Measurements from ENCODE around the gene TENM4. TPM values are rescaled to one million over a fixed set of nuclear protein-coding genes. Genes with fewer than 3 reads are reported as not detected.
"Not testable (repeated sequence)": the region's sequence is repeated elsewhere in the genome, so short reads cannot be mapped to it uniquely, and the experiment has no call there.

The TENM4 gene
- total RNA-seq, 1 donor from 2014 or later, result not detected

DNA sequence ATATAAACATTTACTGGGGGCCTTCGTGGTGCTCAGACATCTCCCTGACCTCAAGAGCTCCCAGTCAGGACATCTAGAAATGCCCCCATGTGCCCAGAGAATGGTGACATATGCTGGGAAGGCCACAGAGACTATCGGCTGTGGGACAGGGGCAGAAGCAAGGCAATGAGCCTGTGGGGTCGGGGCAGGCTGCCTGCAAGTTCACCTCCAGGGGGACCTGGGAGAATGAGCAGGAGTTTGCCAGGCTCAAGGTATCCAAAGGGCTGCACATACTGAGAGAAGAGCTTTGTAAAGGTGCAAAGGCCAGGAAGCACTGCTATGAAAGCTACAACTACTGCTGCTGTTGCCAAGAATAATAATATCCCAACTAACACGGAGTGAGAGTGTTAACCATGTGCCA is 233.9 kb downstream of the TENM4 start:
- no peaks in the 10 kb centered on the region for H3K36me3 Mint-ChIP-seq (ENCODE audit: low read depth)
- intact Hi-C loops (cut with micrococcal nuclease), result no loop called here

DNA sequence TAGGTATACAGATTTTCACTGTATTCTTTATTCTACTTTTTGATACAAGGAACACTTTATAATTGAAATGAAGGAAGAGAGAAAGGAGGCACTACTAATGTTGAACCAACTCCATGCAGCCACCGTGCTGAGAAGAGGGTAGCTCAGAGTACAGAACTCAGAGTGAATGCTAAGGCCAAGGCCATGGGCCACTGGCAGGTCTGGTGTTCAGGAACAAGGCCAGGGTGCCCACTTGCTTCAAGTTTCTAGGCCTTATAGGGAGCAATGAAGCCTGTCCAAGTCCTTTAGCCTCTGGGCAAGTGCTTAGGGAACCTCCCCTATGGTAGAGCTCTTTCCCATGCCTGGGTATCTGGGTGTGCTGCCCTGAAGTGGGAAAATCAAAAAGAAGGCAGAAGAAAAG is 235.0 kb downstream of the TENM4 start:
- intact Hi-C loops (cut with micrococcal nuclease), result no loop called here
- no peaks in the 10 kb centered on the region for H3K36me3 Mint-ChIP-seq (ENCODE audit: low read depth)
- no peak for DNase-seq
- no peak overlapping the region for H3K4me3 Mint-ChIP-seq
- peaks cover 4% of the 10 kb centered on the region for H3K4me1 Mint-ChIP-seq
- H3K27ac Mint-ChIP-seq, result no peak overlapping the region
- H3K27me3 Mint-ChIP-seq, result no peaks in the 10 kb centered on the region
- no peaks in the 10 kb centered on the region for H3K9me3 Mint-ChIP-seq

More for the DNA sequence above, 233.9 kb downstream of the TENM4 start:
- DNase-seq, result no peak
- Mint-ChIP-seq H3K9me3 (no peaks in the 10 kb centered on the region), H3K4me3 (no peak overlapping the region), H3K27me3 (no peaks in the 10 kb centered on the region), H3K27ac (no peak overlapping the region), H3K4me1 (no peaks in the 10 kb centered on the region)

DNA sequence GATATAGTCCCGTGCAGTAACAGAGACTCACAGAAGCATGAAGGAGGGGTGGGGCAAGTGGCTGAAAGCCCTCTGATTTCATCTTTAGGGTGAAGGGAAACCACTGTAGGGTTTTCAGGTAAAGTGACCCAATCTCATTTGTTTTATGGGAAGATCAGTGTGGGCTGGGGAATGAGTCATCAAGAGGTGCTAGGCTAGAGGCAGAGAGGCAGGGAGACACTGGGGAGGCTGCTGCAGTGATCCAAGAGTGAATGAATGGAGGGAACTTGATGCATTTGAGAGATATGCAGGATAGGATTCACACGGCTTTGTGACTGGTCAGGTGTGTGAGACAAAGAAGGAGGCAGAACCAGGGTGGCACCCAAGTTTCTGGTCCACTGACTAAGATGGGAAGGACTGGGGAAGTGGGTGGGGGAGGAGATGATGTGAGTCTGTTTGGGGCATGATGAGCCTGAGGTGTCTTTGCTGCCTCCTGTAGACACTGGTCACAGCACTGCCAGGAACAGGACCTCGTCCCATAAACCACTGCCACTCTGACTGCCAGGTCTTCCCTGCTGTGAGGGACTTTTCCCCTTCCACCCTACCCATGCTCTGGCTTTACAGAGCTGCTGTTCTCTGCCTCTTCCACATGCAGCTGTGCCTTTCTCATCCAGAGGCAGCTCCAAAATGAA is 239.0 kb downstream of the TENM4 start:
- Mint-ChIP-seq H3K4me1 (peaks cover 4% of the 10 kb centered on the region), H3K4me3 (no peak overlapping the region), H3K27ac (no peak overlapping the region), H3K9me3 (no peaks in the 10 kb centered on the region), H3K36me3 (ENCODE audit: low read depth) (no peaks in the 10 kb centered on the region), H3K27me3 (no peaks in the 10 kb centered on the region)
- intact Hi-C loops (cut with micrococcal nuclease), result no loop called here
- DNase-seq, result no peak

DNA sequence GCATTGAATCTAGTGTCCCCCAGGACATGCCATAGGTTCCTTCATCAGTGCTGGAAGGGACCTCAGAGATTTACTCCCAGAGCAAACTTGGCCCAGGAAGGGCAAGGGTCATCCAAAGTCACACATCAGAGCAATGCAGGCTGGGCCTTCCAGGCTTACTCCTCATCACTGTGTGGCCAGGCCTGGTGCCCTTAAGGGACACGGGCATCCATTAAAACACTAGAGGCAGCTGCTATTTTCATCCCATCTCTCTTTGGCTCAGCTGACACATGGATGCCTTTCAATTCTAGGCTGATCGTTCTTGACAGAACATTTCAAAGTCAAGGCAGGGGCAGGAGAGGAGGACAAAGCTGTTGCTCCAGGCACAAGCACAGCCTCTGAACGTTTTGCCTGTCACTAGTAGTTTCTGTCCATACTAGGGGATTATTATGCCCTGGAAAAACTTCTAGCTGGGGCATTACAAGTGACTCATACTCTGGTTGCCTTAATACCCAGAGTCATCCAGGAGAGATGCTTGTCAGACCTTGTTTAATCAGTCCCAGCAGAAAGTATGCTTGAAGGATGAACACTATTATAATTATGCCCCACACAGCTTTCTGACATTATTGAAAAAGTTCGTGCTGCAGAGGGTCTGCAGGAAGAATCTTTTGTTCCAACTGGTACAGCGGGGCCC is 240.3 kb downstream of the TENM4 start:
- Mint-ChIP-seq H3K27me3 (no peaks in the 10 kb centered on the region), H3K4me1 (peaks cover 4% of the 10 kb centered on the region), H3K27ac (no peak overlapping the region), H3K36me3 (ENCODE audit: low read depth) (no peaks in the 10 kb centered on the region), H3K9me3 (no peaks in the 10 kb centered on the region), H3K4me3 (no peak overlapping the region)
- intact Hi-C loops (cut with micrococcal nuclease), result no loop called here
- DNase-seq, result no peak

DNA sequence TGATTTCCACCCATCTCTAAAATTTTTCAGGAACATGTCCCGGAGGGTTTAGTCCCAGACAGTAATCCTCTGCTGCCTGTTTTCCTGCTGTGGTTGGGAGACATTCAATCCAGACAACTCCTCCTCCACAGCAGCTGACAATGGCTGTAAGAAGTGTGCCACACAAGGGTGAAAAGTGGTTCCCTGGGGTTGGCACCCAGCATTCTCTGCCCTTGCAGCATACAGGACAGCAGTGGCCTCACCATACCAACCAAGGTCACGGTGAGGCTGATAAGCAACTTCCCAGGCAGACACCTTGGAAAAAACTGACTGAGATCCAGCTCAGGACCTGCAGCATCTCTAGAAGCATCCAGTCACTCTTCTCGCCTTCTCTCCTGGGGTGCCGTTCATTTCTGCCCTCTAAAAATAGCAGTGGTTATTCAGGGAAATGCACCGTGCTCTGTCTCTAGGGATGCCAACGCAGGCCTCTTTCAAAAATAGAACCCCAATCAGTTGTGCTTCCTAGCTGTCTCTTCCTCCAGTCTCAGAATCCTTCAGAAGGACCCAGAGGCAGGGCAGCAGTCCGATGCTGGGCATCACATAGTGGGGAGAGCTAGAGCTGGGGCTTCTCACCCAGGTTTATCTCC is 241.0 kb downstream of the TENM4 start:
- intact Hi-C loops (cut with micrococcal nuclease), result no loop called here
- DNase-seq, result no peak
- Mint-ChIP-seq H3K27ac (no peak overlapping the region), H3K9me3 (no peaks in the 10 kb centered on the region), H3K27me3 (no peaks in the 10 kb centered on the region), H3K4me1 (peaks cover 4% of the 10 kb centered on the region), H3K36me3 (ENCODE audit: low read depth) (no peaks in the 10 kb centered on the region), H3K4me3 (no peak overlapping the region)

DNA sequence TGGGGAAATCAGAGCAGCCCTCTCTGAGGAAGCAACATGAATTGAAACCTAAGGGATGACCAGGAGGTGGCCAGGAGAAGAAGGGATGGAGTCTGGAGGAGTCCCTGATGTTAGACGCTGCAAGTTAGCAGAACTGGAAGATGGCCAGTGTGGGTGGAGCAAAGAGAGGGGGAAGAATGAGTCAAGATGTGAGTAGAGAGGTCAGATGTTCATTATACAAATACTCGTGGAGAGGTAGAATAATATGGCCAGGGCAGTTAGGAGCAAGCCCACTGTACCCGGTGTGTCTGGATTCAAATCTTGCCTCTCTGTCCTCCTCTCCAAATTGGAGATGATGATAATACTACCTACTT is 242.0 kb downstream of the TENM4 start:
- Mint-ChIP-seq H3K9me3 (no peaks in the 10 kb centered on the region), H3K36me3 (ENCODE audit: low read depth) (no peaks in the 10 kb centered on the region), H3K4me3 (no peak overlapping the region), H3K27me3 (no peaks in the 10 kb centered on the region), H3K27ac (no peak overlapping the region), H3K4me1 (peaks cover 4% of the 10 kb centered on the region)
- intact Hi-C loops (cut with micrococcal nuclease), result no loop called here
- DNase-seq, result no peak

DNA sequence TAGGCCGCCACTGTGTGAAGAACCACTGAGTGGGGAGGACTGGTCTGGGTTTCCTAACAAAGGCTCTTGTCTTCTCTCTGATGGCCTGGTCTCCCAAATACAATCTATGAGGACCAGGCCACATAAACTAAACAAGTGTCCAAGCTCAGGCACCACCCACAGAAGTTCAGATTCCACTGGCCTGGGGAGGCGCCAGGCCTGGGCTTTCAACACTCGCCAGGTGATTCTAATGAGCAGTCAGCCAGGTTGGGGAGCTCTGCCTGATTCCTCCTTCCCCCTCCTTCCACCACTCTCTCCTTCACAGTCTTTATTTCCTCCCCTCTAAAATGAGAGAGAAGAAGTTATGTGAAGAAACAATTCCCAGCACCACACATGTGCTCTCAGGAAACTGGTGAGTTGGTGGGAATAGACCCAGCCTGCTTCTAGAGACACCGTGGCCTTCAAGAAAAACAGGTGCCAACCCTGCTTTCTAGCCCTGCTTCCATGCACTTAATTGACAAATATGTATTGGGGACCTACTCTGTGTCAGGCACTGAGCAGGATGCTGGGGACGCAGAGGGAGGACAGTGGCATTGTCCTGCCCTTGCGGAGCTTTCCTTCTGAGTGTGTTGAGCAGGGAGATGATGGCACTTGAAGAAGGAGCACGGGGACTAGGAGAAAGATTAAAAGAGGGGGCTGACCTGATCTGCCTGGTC is 242.5 kb downstream of the TENM4 start:
- intact Hi-C loops (cut with micrococcal nuclease), result no loop called here
- Mint-ChIP-seq H3K36me3 (ENCODE audit: low read depth) (no peaks in the 10 kb centered on the region), H3K4me3 (no peak overlapping the region), H3K4me1 (peaks cover 4% of the 10 kb centered on the region), H3K27ac (no peak overlapping the region), H3K9me3 (no peaks in the 10 kb centered on the region), H3K27me3 (no peaks in the 10 kb centered on the region)
- no peak for DNase-seq

DNA sequence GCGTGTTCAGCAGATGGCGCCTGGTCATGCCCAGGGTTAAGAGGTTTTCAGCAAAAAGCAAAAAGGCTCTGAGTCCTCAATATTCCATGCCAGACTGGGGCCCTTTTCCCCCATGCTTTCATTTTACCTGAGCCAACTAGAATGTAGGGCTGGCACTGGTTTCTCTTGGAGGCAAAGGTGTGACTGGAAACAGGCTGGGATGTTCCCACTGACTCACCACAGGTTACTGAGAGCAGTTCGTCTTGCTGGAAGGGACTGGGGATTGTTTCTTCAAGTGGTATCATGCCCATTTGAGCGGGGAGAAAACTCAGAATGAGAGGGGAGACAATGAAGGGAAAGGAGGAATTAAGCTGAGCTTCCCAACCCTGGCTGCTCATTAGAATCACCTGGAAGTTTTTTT is 243.9 kb downstream of the TENM4 start:
- Mint-ChIP-seq H3K27ac (no peak overlapping the region), H3K4me3 (no peak overlapping the region), H3K9me3 (no peaks in the 10 kb centered on the region), H3K36me3 (ENCODE audit: low read depth) (no peaks in the 10 kb centered on the region), H3K4me1 (peaks cover 4% of the 10 kb centered on the region), H3K27me3 (no peaks in the 10 kb centered on the region)
- DNase-seq, result no peak
- intact Hi-C loops (cut with micrococcal nuclease), result no loop called here

DNA sequence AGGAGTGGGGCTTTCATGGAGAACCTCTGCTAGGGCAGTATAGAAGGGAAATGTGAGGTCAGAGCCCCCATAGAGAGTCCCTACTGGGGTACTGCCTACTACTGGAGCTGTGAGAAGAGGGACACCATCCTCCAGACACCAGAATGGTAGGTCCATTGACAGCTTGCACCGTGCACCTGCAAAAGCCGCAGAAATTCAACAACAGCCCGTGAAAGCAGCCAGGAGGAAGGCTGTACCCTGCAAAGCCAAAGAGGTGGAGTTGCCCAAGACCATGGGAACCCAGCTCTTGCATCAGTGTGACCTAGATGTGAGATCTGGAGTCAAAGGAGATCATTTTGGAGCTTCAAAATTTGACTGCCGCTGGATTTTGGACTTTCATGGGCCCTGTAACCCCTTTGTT is 245.6 kb downstream of the TENM4 start:
- Mint-ChIP-seq H3K27me3 (no peaks in the 10 kb centered on the region), H3K9me3 (no peaks in the 10 kb centered on the region), H3K4me1 (no peaks in the 10 kb centered on the region), H3K27ac (no peak overlapping the region), H3K4me3 (no peak overlapping the region), H3K36me3 (ENCODE audit: low read depth) (no peaks in the 10 kb centered on the region)
- intact Hi-C loops (cut with micrococcal nuclease), result no loop called here
- DNase-seq, result no peak

DNA sequence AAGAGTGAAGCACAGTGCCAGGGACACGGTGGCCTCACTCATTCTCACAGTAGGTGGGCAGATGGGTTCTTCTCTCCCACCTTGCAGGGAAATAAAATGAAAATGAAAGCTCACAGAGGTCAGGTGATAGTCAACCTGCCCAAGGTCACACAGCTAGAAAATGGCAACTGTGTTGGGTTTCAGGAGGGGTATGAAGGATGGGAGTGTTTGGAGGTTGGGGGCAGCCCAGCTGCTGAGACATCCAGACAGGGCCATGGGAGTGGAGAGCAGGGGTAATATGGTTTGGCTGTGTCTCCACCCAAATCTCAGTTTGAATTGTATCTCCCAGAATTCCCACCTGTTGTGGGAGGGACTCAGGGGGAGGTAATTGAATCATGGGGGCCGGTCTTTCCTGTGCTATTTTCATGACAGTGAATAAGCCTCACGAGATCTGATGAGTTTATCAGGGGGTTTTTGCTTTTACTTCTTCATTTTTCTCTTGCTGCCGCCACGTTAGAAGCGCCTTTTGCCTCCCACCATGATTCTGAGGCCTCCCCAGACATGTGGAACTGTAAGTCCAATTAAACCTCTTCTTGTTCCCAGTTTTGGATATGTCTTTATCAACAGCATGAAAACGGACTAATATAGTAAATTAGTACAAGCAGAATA is 247.0 kb downstream of the TENM4 start:
- Mint-ChIP-seq H3K27ac (no peak overlapping the region), H3K4me3 (no peak overlapping the region), H3K27me3 (no peaks in the 10 kb centered on the region), H3K4me1 (no peaks in the 10 kb centered on the region), H3K9me3 (no peaks in the 10 kb centered on the region), H3K36me3 (ENCODE audit: low read depth) (no peaks in the 10 kb centered on the region)
- intact Hi-C loops (cut with micrococcal nuclease), result no loop called here
- no peak for DNase-seq

DNA sequence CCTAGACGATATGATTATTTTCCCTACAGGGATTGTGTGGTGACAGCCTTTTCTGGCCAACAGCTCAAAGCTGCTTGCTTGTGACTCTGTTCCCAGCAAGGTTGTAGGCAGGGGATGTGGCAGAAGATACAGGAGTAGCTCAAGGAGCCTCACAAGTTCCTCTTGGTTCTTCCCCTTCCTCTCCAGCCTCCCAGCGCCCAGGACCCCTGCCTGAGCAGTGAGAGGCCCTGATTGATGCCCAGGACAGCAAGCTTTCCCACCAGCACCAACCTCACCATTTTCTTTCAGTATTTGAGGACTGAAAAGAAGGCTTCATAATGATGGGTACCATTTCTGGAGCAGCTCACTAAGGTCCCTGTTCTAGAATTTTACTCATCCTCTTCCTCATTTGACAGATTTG is 248.0 kb downstream of the TENM4 start:
- no peak for DNase-seq
- Mint-ChIP-seq H3K36me3 (ENCODE audit: low read depth) (no peaks in the 10 kb centered on the region), H3K4me1 (no peaks in the 10 kb centered on the region), H3K9me3 (no peaks in the 10 kb centered on the region), H3K27ac (no peak overlapping the region), H3K4me3 (no peak overlapping the region), H3K27me3 (no peaks in the 10 kb centered on the region)
- intact Hi-C loops (cut with micrococcal nuclease), result no loop called here

DNA sequence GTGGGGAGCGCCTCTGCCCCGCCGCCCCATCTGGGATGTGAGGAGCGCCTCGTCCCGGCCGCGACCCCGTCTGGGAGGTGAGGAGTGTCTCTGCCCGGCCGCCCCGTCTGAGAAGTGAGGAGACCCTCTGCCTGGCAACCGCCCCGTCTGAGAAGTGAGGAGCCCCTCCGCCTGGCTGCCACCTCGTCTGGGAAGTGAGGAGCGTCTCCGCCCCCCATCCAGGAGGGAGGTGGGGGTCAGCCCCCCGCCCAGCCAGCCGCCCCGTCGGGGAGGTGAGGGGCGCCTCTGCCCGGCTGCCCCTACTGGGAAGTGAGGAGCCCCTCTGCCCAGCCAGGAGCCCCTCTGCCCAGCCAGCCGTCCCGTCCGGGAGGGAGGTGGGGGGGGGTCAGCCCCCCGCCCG is 249.1 kb downstream of the TENM4 start:
- H3K27ac Mint-ChIP-seq; H3K9me3 Mint-ChIP-seq; DNase-seq; intact Hi-C loops (cut with micrococcal nuclease); H3K4me3 Mint-ChIP-seq; H3K36me3 Mint-ChIP-seq (ENCODE audit: low read depth); H3K4me1 Mint-ChIP-seq; H3K27me3 Mint-ChIP-seq: not testable (repeated sequence)

DNA sequence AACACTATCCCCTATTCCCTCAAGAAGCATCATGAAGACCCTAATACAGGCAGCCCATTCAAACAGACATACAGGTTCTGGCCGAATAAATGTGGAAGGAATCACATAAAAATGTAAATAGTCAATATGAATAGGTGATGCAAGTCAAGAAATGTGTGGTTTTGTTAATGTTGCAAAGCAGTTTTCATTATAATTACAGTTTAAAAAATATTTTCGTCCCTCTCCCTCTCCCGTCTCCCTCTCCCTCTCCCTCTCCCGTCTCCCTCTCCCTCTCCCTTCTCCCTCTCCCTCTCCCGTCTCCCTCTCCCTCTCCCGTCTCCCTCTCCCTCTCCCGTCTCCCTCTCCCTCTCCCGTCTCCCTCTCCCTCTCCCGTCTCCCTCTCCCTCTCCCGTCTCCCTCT is 250.3 kb downstream of the TENM4 start:
- H3K27ac Mint-ChIP-seq; H3K36me3 Mint-ChIP-seq (ENCODE audit: low read depth); H3K4me1 Mint-ChIP-seq; H3K4me3 Mint-ChIP-seq; DNase-seq; intact Hi-C loops (cut with micrococcal nuclease); H3K27me3 Mint-ChIP-seq; H3K9me3 Mint-ChIP-seq: not testable (repeated sequence)

DNA sequence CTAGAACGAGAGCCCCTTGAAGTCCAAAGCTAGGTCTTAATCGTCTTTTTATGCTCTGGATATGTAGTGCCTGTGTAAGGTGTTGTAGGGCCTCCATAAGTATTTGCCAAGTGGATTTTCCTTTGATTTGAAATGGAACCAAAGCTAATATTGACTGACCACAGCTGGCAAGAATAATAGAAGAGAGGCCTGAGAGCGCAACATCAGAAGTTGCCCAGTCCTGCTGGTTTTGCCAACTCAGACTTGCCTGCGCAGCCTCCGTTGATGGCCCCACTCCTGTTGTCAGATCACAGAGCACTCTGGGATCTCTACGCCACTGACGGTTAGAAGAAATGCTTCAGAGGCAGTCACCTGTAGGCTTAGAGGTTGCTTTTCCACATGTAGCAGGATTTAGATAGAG is 251.2 kb downstream of the TENM4 start:
- intact Hi-C loops (cut with micrococcal nuclease), result no loop called here
- H3K36me3 Mint-ChIP-seq (ENCODE audit: low read depth), result no peaks in the 10 kb centered on the region
- H3K27ac Mint-ChIP-seq, result no peak overlapping the region
- DNase-seq, result no peak
- no peaks in the 10 kb centered on the region for H3K9me3 Mint-ChIP-seq
- H3K4me1 Mint-ChIP-seq, result no peaks in the 10 kb centered on the region
- H3K4me3 Mint-ChIP-seq, result no peak overlapping the region
- H3K27me3 Mint-ChIP-seq, result no peaks in the 10 kb centered on the region
